Natural killer cell (primary cell): ENCODE measurements around the gene PIGU. TPM values are rescaled to one million over a fixed set of nuclear protein-coding genes. Genes with fewer than 3 reads are reported as not detected.
A peak's percentile ranks its signal among the peaks of the same experiment; 100 is the strongest.

ENCODE experiments used
- ATAC-seq, 3 donors: fragments of 150-1000 bp in 2 of 3; fragments of 200-7000 bp in 1 of 3; cut with Tn5 transposase; 1 replicate in 1 of 3; 2 replicates in 2 of 3; pipeline ENCODE4 v1.10.0; 2021; ENCODE audit warnings: mild to moderate bottlenecking in 2 of 3, moderate library complexity in 2 of 3
- DNase-seq, 2 donors: peaks; one replicate each; pipeline versions ENCODE4 v3.0.0 to v3.0.0-alpha.2; 2013 to 2021; ENCODE audit warnings: mixed read lengths in 1 of 2
- H3K27ac ChIP-seq: one replicate; pipeline ENCODE4 v1.5.1; 2013; ENCODE audit warnings: mild to moderate bottlenecking, low read length
- H3K27me3 ChIP-seq: one replicate; pipeline ENCODE4 v1.6.1; 2013; ENCODE audit warnings: low read length; ENCODE audit not compliant: control insufficient read depth, insufficient read depth
- H3K36me3 ChIP-seq: one replicate; pipeline ENCODE4 v1.6.1; 2013; ENCODE audit warnings: low read length; ENCODE audit not compliant: control insufficient read depth, insufficient read depth
- H3K4me1 ChIP-seq: one replicate; pipeline ENCODE4 v1.6.1; 2013; ENCODE audit warnings: low read length; ENCODE audit not compliant: control insufficient read depth, insufficient read depth
- H3K4me3 ChIP-seq: one replicate; pipeline ENCODE4 v1.5.1; 2013; ENCODE audit warnings: low read length
- H3K9me3 ChIP-seq: one replicate; pipeline ENCODE4 v1.6.1; 2013; ENCODE audit warnings: low read length; ENCODE audit not compliant: control insufficient read depth, insufficient read depth
- H3K27ac Mint-ChIP-seq, 2 donors: one replicate each; pipeline ENCODE4 v1.8.0; 2022; ENCODE audit warnings: mild to moderate bottlenecking in 2 of 2, mixed read lengths in 2 of 2, moderate library complexity in 1 of 2
- H3K27me3 Mint-ChIP-seq, 2 donors: one replicate each; pipeline ENCODE4 v1.8.0; 2022; ENCODE audit warnings: low read depth in 2 of 2, mixed read lengths in 2 of 2
- H3K36me3 Mint-ChIP-seq: one replicate; pipeline ENCODE4 v1.8.0; 2022; ENCODE audit warnings: mixed read lengths
- H3K4me1 Mint-ChIP-seq, 2 donors: one replicate each; pipeline ENCODE4 v1.8.0; 2022; ENCODE audit warnings: mixed read lengths in 2 of 2
- H3K4me3 Mint-ChIP-seq: one replicate; pipeline ENCODE4 v1.8.0; 2022; ENCODE audit warnings: mild to moderate bottlenecking, moderate library complexity, mixed read lengths
- H3K9me3 Mint-ChIP-seq, 2 donors: one replicate each; pipeline ENCODE4 v1.8.0; 2022; ENCODE audit warnings: mixed read lengths in 2 of 2
- CTCF ChIP-seq: fragments of 200-600 bp; IDR thresholded peaks from one replicate; pipeline ENCODE4 v1.8.0; 2022; ENCODE audit warnings: antibody characterized with exemption
- WGBS: methylation state at CpG from one replicate; pipeline ENCODE4 v1.1.7; 2013; ENCODE audit warnings: missing lambda C conversion rate; ENCODE audit not compliant: insufficient coverage; 5-methylcytosine and 5-hydroxymethylcytosine counted together
- intact Hi-C: fragments of 100-400 bp; cut with micrococcal nuclease; formaldehyde crosslinking; loops from one replicate; pipeline ENCODE4 v1.14.2; 2022
- total RNA-seq, 4 donors: library from RNA; stranded (reverse); fragments of 120-200 nt in 1 of 4; gene quantifications; one replicate each; pipeline versions ENCODE4 v1.2.3 to v1.2.4, GENCODE V29; 2013 to 2022

The PIGU gene
- total RNA-seq, 3 donors from 2014 or later (not counting 1 experiment from before 2014, with no cell fraction given): 7.0 to 11.1 (median 8.2) TPM

GRCh38 chr20:34704177-34705007, 27.5 kb upstream of the PIGU start, which contains the start of gene TP53INP2:
TSS of gene TP53INP2 (plus strand) at chr20:34704344. CDS start at chr20:34708740, 4,396 bp downstream.
- Histone ChIP-seq H3K27ac (peak within 1 kb of the TSS; percentile 56), H3K27me3 (no peaks in the 10 kb centered on the region), H3K9me3 (no peaks in the 10 kb centered on the region), H3K36me3 (no peaks in the 10 kb centered on the region), H3K4me3 (peak within 1 kb of the TSS; percentile 56), H3K4me1 (peaks cover 27% of the 10 kb centered on the region)
- ATAC-seq (peak; percentile 65 to 82 (median 71)), DNase-seq (peak; percentile 88 to 95)
- peaks cover 16 to 27% of the 10 kb centered on the region in 2 donors for H3K4me1 Mint-ChIP-seq
- no peaks in the 10 kb centered on the region for H3K36me3 Mint-ChIP-seq
- peaks cover 0 to 12% of the 10 kb centered on the region in 2 donors for H3K27me3 Mint-ChIP-seq
- intact Hi-C loops: loop anchor here (5.0 to 10.0 kb wide), 2 partner anchors 142 to 170 kb away; no protein-coding TSS in a partner anchor
- no peaks in the 10 kb centered on the region for H3K9me3 Mint-ChIP-seq
- peak within 1 kb of the TSS; percentile 94 for H3K4me3 Mint-ChIP-seq
- H3K27ac Mint-ChIP-seq: peak within 1 kb of the TSS; percentile 94 to 98
- WGBS: 2% methylated on average over 82 of the region's 82 CpGs
- TF ChIP-seq CTCF: no peak

GRCh38 chr20:34703424-34704176, 26.7 kb upstream of the PIGU start:
- H3K27ac ChIP-seq: peak overlapping the region; percentile 56
- peak overlapping the region; percentile 94 for H3K4me3 Mint-ChIP-seq
- H3K27me3 Mint-ChIP-seq: peaks cover 0 to 12% of the 10 kb centered on the region in 2 donors
- H3K9me3 Mint-ChIP-seq: no peaks in the 10 kb centered on the region
- ATAC-seq (no peak), DNase-seq (peak; percentile 28 to 53)
- no peaks in the 10 kb centered on the region for H3K36me3 Mint-ChIP-seq
- H3K36me3 ChIP-seq: no peaks in the 10 kb centered on the region
- 2% methylated on average over 23 of the region's 38 CpGs for WGBS
- peaks cover 16 to 23% of the 10 kb centered on the region in 2 donors for H3K4me1 Mint-ChIP-seq
- H3K4me1 ChIP-seq: peaks cover 23% of the 10 kb centered on the region
- H3K9me3 ChIP-seq: no peaks in the 10 kb centered on the region
- H3K4me3 ChIP-seq: peak overlapping the region; percentile 56
- TF ChIP-seq CTCF: no peak
- peak overlapping the region; percentile 94 to 98 for H3K27ac Mint-ChIP-seq
- no peaks in the 10 kb centered on the region for H3K27me3 ChIP-seq
- intact Hi-C loops: loop anchor here (10.0 kb wide), 1 partner anchor 169 kb away; no protein-coding TSS in a partner anchor

- WGBS: 33% methylated on average over 3 of the region's 3 CpGs
- no peak for TF ChIP-seq CTCF
- Mint-ChIP-seq H3K4me1 (peaks cover 16 to 19% of the 10 kb centered on the region in 2 donors), H3K27ac (peak overlapping the region; percentile 94 to 98), H3K9me3 (no peaks in the 10 kb centered on the region), H3K36me3 (no peaks in the 10 kb centered on the region), H3K4me3 (peak overlapping the region; percentile 94), H3K27me3 (peaks cover 0 to 12% of the 10 kb centered on the region in 2 donors)
- no peak overlapping the region for H3K27ac ChIP-seq
- no peak overlapping the region for H3K4me3 ChIP-seq
- H3K27me3 ChIP-seq: no peaks in the 10 kb centered on the region
- no peaks in the 10 kb centered on the region for H3K36me3 ChIP-seq
- intact Hi-C loops: loop anchor here (10.0 kb wide), 1 partner anchor 168 kb away; no protein-coding TSS in a partner anchor
- DNase-seq (no peak), ATAC-seq (no peak)
- no peaks in the 10 kb centered on the region for H3K9me3 ChIP-seq
- peaks cover 20% of the 10 kb centered on the region for H3K4me1 ChIP-seq
These were observed 26.1 kb upstream of the PIGU start for GRCh38 chr20:34703061-34703423.
